ENCODE results near the gene SLC39A1. TPM values are rescaled to one million over a fixed set of nuclear protein-coding genes. Genes with fewer than 3 reads are reported as not detected.

SLC39A1 gene
- total RNA-seq, 1 experiment from 2014 or later, result 158 TPM

DNA sequence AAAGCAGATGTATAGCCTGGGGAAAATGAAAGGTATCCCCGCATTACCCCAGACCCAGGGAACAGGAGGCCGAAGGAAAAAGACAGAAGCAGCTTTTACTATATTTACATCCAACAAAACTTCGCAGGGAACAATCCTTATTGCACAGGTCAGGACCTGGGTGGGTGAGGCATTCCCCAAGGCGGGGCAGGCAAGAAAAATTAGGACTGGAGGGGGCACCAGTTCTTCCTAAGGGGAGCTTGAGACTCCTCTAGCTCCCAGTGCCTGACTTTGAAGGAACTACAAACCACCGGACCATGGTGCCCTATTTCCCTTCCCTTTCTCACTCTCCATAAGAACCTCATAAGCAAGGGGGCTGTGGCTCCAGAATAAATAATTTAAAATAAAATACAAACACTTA is 33.9 kb downstream of the SLC39A1 start:
- TF ChIP-seq, protein P1, sequence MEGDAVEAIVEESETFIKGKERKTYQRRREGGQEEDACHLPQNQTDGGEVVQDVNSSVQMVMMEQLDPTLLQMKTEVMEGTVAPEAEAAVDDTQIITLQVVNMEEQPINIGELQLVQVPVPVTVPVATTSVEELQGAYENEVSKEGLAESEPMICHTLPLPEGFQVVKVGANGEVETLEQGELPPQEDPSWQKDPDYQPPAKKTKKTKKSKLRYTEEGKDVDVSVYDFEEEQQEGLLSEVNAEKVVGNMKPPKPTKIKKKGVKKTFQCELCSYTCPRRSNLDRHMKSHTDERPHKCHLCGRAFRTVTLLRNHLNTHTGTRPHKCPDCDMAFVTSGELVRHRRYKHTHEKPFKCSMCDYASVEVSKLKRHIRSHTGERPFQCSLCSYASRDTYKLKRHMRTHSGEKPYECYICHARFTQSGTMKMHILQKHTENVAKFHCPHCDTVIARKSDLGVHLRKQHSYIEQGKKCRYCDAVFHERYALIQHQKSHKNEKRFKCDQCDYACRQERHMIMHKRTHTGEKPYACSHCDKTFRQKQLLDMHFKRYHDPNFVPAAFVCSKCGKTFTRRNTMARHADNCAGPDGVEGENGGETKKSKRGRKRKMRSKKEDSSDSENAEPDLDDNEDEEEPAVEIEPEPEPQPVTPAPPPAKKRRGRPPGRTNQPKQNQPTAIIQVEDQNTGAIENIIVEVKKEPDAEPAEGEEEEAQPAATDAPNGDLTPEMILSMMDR (IDR thresholded peaks at IDR 0.05), result no peak
- TF ChIP-seq TCF7L2 (IDR thresholded peaks at IDR 0.05; ENCODE audit: low read depth, low read length) (no peak), SIN3A (IDR thresholded peaks at IDR 0.05; ENCODE audit: borderline replicate concordance, insufficient read depth, low read depth, low read length) (no peak), POLR2AphosphoS5 (IDR thresholded peaks at IDR 0.05; ENCODE audit: low read depth, low read length) (no peak)
- TF ChIP-seq, protein P2, sequence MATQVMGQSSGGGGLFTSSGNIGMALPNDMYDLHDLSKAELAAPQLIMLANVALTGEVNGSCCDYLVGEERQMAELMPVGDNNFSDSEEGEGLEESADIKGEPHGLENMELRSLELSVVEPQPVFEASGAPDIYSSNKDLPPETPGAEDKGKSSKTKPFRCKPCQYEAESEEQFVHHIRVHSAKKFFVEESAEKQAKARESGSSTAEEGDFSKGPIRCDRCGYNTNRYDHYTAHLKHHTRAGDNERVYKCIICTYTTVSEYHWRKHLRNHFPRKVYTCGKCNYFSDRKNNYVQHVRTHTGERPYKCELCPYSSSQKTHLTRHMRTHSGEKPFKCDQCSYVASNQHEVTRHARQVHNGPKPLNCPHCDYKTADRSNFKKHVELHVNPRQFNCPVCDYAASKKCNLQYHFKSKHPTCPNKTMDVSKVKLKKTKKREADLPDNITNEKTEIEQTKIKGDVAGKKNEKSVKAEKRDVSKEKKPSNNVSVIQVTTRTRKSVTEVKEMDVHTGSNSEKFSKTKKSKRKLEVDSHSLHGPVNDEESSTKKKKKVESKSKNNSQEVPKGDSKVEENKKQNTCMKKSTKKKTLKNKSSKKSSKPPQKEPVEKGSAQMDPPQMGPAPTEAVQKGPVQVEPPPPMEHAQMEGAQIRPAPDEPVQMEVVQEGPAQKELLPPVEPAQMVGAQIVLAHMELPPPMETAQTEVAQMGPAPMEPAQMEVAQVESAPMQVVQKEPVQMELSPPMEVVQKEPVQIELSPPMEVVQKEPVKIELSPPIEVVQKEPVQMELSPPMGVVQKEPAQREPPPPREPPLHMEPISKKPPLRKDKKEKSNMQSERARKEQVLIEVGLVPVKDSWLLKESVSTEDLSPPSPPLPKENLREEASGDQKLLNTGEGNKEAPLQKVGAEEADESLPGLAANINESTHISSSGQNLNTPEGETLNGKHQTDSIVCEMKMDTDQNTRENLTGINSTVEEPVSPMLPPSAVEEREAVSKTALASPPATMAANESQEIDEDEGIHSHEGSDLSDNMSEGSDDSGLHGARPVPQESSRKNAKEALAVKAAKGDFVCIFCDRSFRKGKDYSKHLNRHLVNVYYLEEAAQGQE (IDR thresholded peaks at IDR 0.05; ENCODE audit: insufficient read depth in 1 of 2, low read depth in 2 of 2, low read length in 1 of 2), result no peak
- no peak overlapping the region for H3K4me3 ChIP-seq (ENCODE audit: low read depth in 2 of 2, low read length in 2 of 2)
- intact Hi-C loops (cut with micrococcal nuclease; ENCODE audit: unreplicated experiment) (no loop called here), in situ Hi-C loops (cut with HindIII; ENCODE audit: low pct_unique_long_range_greater_than_20kb, low sequenced_read_pairs) (no loop called here)
- ATAC-seq, result no peak
- ChIA-PET CTCF (no interaction called here), POLR2A (interaction anchor here (0.6 to 1.0 kb wide), 3 partner anchors 14 to 52 kb away, joined by 6 to 7 read pairs (median 6); no protein-coding TSS in a partner anchor)
- no peaks in the 10 kb centered on the region for H3K36me3 ChIP-seq (ENCODE audit: control insufficient read depth, insufficient read depth, low read length)
- H3K4me1 ChIP-seq (ENCODE audit: control insufficient read depth, insufficient read depth, low read length), result no peaks in the 10 kb centered on the region
- no peak overlapping the region for H3K27ac ChIP-seq (ENCODE audit: low read length)
- no peaks in the 10 kb centered on the region for H3K27me3 ChIP-seq (ENCODE audit: control insufficient read depth, insufficient read depth, low read length)
- no peaks in the 10 kb centered on the region for H3K9me3 ChIP-seq (ENCODE audit: control insufficient read depth, insufficient read depth, low read depth, low read length)
- no TSS peak for BruUV-seq (replicated peaks)
- DNase-seq (ENCODE audit: low read depth, low spot score), result no peak

DNA sequence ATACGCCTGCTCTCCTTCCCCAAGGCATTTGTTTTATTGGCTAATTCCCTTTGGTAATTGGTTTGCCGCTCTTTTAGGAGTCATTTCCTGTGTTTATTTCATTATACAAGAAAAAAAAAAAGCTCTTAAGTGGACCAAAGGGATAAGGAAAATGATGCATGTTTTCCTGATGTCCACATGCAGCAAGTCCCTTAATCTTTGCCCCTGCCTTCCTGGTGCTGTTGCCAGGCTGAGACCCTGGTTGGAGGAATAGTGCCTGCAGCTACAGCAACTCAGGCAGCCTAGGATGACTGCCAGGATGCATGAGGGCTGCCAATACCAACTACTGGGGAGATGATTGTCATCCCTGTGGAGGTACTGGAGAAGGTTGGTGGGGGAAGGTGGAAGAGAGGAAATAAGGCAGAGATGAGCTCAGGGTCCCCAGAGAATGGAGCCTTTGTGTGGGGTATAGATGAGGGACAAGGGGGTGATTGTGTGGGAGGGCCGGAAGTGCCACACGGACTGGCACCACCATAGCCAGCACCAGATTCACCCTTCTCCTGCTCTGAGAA is 34.5 kb downstream of the SLC39A1 start:
- Histone ChIP-seq H3K27ac (ENCODE audit: low read length) (no peak overlapping the region), H3K27me3 (ENCODE audit: control insufficient read depth, insufficient read depth, low read length) (no peaks in the 10 kb centered on the region), H3K4me1 (ENCODE audit: control insufficient read depth, insufficient read depth, low read length) (no peaks in the 10 kb centered on the region), H3K4me3 (ENCODE audit: low read depth in 2 of 2, low read length in 2 of 2) (no peak overlapping the region), H3K9me3 (ENCODE audit: control insufficient read depth, insufficient read depth, low read depth, low read length) (no peaks in the 10 kb centered on the region), H3K36me3 (ENCODE audit: control insufficient read depth, insufficient read depth, low read length) (no peaks in the 10 kb centered on the region)
- TF ChIP-seq TCF7L2 (IDR thresholded peaks at IDR 0.05; ENCODE audit: low read depth, low read length) (no peak), POLR2AphosphoS5 (IDR thresholded peaks at IDR 0.05; ENCODE audit: low read depth, low read length) (no peak), SIN3A (IDR thresholded peaks at IDR 0.05; ENCODE audit: borderline replicate concordance, insufficient read depth, low read depth, low read length) (no peak)
- TF ChIP-seq, protein P1 (IDR thresholded peaks at IDR 0.05), result no peak
- TF ChIP-seq, protein P2 (IDR thresholded peaks at IDR 0.05; ENCODE audit: insufficient read depth in 1 of 2, low read depth in 2 of 2, low read length in 1 of 2), result no peak
- in situ Hi-C loops (cut with HindIII; ENCODE audit: low pct_unique_long_range_greater_than_20kb, low sequenced_read_pairs), result no loop called here
- DNase-seq (ENCODE audit: low read depth, low spot score) (no peak), ATAC-seq (no peak)
- ChIA-PET POLR2A (interaction anchor here (1.0 kb wide), 1 partner anchor 31 kb away, joined by 6 read pairs; no protein-coding TSS in a partner anchor), CTCF (no interaction called here)
- intact Hi-C loops (cut with micrococcal nuclease; ENCODE audit: unreplicated experiment), result no loop called here
- BruUV-seq (replicated peaks), result no TSS peak
